GM12878 (cell line): ENCODE measurements around the gene TWIST1.

Source experiments
- CHD1 ChIP-seq: IDR thresholded peaks from 2 replicates; pipeline ENCODE4 v1.6.1; 2012; ENCODE audit warnings: low read depth, low read length, improper control_type of control experiment
- EZH2 ChIP-seq: IDR thresholded peaks from 2 replicates; pipeline ENCODE4 v1.6.1; 2012; ENCODE audit warnings: low read depth, mild to moderate bottlenecking, control low read depth, inconsistent platforms, low read length, borderline replicate concordance; ENCODE audit not compliant: control insufficient read depth
- FOS ChIP-seq: IDR thresholded peaks from 3 replicates; pipeline ENCODE4 v1.6.1; 2011; ENCODE audit warnings: borderline replicate concordance; ENCODE audit not compliant: insufficient read length; ENCODE audit errors: extremely low read depth
- POLR2A ChIP-seq: IDR thresholded peaks from 2 replicates; pipeline ENCODE4 v1.6.1; 2011; ENCODE audit warnings: low read depth, mild to moderate bottlenecking, low read length
- STAT1 ChIP-seq: fragments of 450-650 bp; conservative IDR thresholded peaks from 2 replicates; pipeline ENCODE4 v1.6.1; 2014; ENCODE audit warnings: antibody characterized with exemption, mild to moderate bottlenecking
- TAF1 ChIP-seq: IDR thresholded peaks from 2 replicates; pipeline ENCODE4 v1.6.1; 2011; ENCODE audit warnings: mild to moderate bottlenecking, low read depth, low read length, borderline replicate concordance
- ZNF384 ChIP-seq: IDR thresholded peaks from 2 replicates; pipeline ENCODE4 v1.6.1; 2012; ENCODE audit warnings: low read depth, mild to moderate bottlenecking, low read length, improper control_type of control experiment, borderline replicate concordance
- TF ChIP-seq, protein P1 (sequence below), 3 experiments: IDR thresholded peaks in 2 of 3; conservative IDR thresholded peaks in 1 of 3; 2 replicates each; pipeline ENCODE4 v1.5.1; 2011; ENCODE audit warnings: low read depth in 3 of 3, low read length in 3 of 3, mild to moderate bottlenecking in 3 of 3, control low read depth in 2 of 3, moderate library complexity in 2 of 3, inconsistent platforms in 1 of 3, mixed read lengths in 1 of 3; ENCODE audit not compliant: control insufficient read depth in 2 of 3, insufficient read depth in 1 of 3; ENCODE audit errors: extremely low read depth in 1 of 3
- TF ChIP-seq, protein P2 (sequence below): fragments of 450-650 bp; IDR thresholded peaks from 2 replicates; pipeline ENCODE4 v1.6.1; 2016; ENCODE audit warnings: mild to moderate bottlenecking
- TF ChIP-seq, protein P3 (sequence below): IDR thresholded peaks from 2 replicates; pipeline ENCODE4 v1.6.1; 2011; ENCODE audit warnings: borderline replicate concordance, low read depth, mild to moderate bottlenecking, moderate library complexity, mixed read lengths, low read length; ENCODE audit not compliant: insufficient read depth; ENCODE audit errors: extremely low read length
- TF ChIP-seq, protein P4 (sequence below): IDR thresholded peaks from 2 replicates; pipeline ENCODE4 v1.6.1; 2011; ENCODE audit warnings: low read depth, mild to moderate bottlenecking, low read length, moderate library complexity, borderline replicate concordance; ENCODE audit errors: extremely low read depth

DNA sequence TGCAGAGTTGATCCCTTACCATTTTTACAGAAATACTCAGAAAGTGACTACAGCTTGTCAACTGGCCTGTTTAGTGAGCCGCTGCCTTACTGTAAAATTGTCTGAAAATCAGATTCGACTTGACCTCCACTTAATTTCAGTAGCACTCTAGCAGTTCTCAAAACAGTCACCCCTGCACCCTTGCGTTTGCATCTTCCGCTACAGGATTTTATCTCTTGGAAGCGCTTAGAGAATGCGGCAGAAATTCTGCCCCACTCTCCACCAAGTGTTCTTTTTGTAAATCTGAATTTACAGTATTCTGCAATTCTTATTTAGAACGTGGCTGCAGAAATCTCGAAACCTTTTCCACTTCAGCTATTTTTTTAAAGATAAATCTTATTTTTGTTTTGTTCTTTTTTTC is 1.9 kb upstream of the TWIST1 start:
- TF ChIP-seq STAT1 (no peak), CHD1 (no peak), TAF1 (no peak), EZH2 (no peak), FOS (no peak), ZNF384 (no peak), POLR2A (no peak)
- TF ChIP-seq, protein P1, sequence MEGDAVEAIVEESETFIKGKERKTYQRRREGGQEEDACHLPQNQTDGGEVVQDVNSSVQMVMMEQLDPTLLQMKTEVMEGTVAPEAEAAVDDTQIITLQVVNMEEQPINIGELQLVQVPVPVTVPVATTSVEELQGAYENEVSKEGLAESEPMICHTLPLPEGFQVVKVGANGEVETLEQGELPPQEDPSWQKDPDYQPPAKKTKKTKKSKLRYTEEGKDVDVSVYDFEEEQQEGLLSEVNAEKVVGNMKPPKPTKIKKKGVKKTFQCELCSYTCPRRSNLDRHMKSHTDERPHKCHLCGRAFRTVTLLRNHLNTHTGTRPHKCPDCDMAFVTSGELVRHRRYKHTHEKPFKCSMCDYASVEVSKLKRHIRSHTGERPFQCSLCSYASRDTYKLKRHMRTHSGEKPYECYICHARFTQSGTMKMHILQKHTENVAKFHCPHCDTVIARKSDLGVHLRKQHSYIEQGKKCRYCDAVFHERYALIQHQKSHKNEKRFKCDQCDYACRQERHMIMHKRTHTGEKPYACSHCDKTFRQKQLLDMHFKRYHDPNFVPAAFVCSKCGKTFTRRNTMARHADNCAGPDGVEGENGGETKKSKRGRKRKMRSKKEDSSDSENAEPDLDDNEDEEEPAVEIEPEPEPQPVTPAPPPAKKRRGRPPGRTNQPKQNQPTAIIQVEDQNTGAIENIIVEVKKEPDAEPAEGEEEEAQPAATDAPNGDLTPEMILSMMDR (IDR thresholded peaks at IDR 0.05 in 2 of 3, conservative IDR thresholded peaks at IDR 0.05 in 1 of 3; ENCODE audit: control insufficient read depth in 2 of 3, extremely low read depth in 1 of 3, insufficient read depth in 1 of 3, low read depth in 3 of 3, low read length in 3 of 3), result no peak
- TF ChIP-seq, protein P2, sequence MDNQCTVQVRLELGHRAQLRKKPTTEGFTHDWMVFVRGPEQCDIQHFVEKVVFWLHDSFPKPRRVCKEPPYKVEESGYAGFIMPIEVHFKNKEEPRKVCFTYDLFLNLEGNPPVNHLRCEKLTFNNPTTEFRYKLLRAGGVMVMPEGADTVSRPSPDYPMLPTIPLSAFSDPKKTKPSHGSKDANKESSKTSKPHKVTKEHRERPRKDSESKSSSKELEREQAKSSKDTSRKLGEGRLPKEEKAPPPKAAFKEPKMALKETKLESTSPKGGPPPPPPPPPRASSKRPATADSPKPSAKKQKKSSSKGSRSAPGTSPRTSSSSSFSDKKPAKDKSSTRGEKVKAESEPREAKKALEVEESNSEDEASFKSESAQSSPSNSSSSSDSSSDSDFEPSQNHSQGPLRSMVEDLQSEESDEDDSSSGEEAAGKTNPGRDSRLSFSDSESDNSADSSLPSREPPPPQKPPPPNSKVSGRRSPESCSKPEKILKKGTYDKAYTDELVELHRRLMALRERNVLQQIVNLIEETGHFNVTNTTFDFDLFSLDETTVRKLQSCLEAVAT, result no peak
- TF ChIP-seq, protein P3, sequence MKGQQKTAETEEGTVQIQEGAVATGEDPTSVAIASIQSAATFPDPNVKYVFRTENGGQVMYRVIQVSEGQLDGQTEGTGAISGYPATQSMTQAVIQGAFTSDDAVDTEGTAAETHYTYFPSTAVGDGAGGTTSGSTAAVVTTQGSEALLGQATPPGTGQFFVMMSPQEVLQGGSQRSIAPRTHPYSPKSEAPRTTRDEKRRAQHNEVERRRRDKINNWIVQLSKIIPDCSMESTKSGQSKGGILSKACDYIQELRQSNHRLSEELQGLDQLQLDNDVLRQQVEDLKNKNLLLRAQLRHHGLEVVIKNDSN, result no peak
- TF ChIP-seq, protein P4, sequence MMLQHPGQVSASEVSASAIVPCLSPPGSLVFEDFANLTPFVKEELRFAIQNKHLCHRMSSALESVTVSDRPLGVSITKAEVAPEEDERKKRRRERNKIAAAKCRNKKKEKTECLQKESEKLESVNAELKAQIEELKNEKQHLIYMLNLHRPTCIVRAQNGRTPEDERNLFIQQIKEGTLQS, result no peak
